GM21717 (cell line): ENCODE results near the gene MAGEA8.
"Not testable (repeated sequence)": the region's sequence is repeated elsewhere in the genome, so short reads cannot be mapped to it uniquely, and the experiment has no call there.

Source experiments
- ATAC-seq: cut with Tn5 transposase; IDR thresholded peaks from one replicate; pipeline ENCODE4 v1.9.1; 2021; ENCODE audit warnings: mild to moderate bottlenecking, moderate library complexity; ENCODE audit not compliant: unreplicated experiment

MAGEA8 gene

GRCh38 chrX:149903889-149904748 lies 23.1 kb downstream of the MAGEA8 start:
- peak; percentile 83 for ATAC-seq

GRCh38 chrX:149908308-149908707 lies 27.3 kb downstream of the MAGEA8 start:
- ATAC-seq, result peak; percentile 56

DNA sequence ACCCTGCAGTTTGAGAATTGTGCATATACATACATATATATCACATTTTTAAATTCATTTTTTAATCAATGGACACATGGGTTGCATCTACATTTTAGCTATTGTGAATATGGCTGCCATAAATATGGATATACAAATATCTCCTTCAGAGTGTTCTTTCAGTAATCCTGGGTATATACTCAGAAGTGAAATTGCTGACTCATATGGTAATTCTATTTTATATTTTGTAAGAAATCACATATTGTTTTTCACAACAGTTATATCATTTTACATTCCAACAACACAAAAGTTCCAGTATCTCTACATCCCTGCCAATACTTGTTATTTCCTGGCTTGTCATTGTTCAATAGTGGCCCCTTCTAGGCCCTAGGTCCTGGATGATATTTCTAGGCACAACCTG lies 27.7 kb downstream of the MAGEA8 start:
- no peak for ATAC-seq

- no peak for ATAC-seq
These were observed 28.6 kb downstream of the MAGEA8 start for GRCh38 chrX:149909324-149910177.

- no peak for ATAC-seq
These were observed 29.3 kb downstream of the MAGEA8 start for GRCh38 chrX:149910178-149910695.

DNA sequence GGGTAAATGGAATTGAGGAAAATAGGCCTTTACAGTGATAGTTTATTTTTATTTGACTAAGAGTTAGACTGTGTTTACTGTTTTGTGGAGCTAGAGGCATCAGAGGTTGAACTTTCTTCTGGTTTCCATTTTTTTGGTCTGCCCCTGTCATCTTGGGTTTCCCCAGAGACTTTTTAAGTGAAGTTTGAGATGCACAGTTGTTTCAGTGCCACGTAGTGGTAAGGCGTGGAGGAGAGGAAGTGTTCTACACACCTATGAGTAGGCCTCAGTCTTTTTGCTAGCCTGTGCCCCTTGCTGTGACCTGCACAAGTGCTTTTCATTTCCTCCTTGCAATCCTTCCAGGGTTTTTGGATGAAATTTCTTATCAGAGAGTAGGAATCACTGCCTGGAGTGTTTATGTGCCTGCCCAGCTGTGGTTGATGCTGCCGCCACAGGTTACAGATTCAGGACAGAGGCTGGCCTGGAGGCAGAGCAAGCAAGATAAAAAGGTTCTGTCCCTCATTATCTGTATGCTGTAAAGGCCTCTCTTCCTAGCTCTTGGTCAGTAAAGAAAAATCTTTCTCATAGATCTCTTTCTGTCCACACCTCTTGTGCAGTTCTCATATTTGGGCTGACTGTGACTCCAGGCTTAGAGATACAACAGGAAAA lies 35.9 kb downstream of the MAGEA8 start:
- ATAC-seq, result peak; percentile 75

GRCh38 chrX:149923836-149924235 lies 42.9 kb downstream of the MAGEA8 start:
- not testable (repeated sequence) for ATAC-seq

- ATAC-seq, result not testable (repeated sequence)
These were observed 43.5 kb downstream of the MAGEA8 start for GRCh38 chrX:149924434-149924833.

DNA sequence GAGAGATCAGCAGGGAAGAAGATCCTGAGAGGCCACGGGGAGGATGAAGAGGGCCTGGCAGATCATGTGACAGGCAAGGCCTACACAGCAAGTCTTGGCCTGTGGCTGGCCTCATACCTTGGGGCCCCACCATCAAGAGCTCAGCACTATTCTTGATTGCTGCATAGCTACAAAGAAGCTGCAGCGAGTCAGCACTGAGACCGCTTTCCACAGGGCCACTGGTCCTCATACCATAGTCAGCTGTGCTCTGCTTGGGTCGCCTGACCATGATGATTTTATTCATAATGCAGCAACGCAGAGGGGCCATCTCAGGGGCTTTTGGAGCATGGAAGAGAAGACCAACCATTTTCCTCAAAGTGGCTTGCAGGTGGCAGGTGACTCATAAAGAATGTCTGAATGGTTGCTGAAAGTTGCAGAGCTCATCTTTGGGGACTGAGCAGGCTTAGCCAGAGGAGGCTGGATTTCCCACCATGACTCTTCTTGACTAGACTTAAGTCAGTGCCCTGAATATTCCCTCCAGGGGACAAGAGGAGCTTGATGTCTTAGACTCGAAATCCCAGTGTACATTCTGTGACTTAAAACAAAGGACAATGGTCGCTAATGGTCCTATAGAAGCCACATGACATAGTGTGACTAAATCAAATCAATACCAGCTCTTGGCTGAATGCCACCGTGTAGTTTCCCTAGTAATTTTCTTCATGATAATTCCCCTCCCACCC lies 46.4 kb downstream of the MAGEA8 start:
- ATAC-seq, result peak; percentile 45

GRCh38 chrX:149927964-149928258 lies 46.9 kb downstream of the MAGEA8 start:
- peak; percentile 19 for ATAC-seq

DNA sequence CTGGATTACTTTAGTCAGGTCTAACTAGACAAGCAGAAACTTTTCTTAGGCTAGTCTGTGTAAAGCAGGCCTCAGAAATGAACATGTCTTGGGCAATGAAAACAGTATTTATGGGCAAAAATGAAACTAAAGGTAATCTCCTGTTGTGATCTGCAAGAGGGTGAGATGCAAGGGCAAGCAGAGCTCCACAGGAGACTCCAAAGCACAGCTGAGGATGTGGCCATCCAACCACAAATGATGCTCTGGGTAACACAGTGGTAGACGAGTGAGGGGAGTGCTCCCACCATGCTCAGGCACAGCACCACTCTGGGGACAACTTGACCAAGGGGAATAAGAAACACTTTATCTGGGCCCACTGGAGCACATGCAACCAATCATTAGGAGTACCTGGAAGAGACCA lies 47.7 kb downstream of the MAGEA8 start:
- ATAC-seq, result not testable (repeated sequence)

DNA sequence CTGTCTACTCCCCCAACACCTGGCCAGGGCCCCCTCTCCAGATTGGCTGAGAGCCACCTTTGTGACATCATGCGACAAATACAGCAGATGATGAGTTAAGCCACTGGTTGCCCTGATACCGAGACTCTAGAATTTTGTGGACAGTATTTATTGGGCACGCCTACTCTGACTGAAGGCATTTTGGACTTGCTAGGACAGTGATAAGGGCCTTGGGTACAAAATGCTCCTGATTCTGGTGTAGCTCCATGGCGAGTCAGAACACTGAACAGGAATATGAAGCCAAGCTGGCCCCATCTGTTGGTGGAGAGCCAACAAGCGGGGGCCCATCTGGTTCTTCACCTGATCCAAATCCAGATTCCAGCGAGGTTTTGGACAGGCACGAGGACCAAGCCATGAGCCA lies 48.4 kb downstream of the MAGEA8 start, which contains the start of gene HSFX4:
Gene HSFX4, plus strand, starts transcription at position 174 of the 400 bp plus-strand sequence. Its CDS starts 72 bp downstream, at position 246.
- not testable (repeated sequence) for ATAC-seq

- ATAC-seq, result not testable (repeated sequence)
These were observed 50.4 kb downstream of the MAGEA8 start for GRCh38 chrX:149931355-149931754.

DNA sequence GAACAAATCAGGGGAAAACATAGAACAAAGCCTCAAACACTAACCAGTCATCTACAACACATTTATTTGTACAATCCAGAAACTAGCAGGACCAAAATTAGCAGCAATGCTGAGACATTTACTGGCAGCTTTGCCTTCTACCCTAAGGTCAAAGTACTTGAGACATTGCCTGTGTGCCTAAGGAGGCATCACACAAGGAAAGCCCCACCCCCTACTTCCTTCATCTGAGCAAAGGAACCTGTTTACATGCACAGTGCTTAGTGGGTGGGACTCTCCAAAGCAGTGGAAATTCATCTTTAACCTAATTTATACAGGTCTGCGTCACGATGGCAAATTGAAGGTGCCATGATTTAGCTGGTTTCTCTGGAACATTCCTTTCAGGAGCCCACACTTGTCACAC lies 51.2 kb downstream of the MAGEA8 start:
- ATAC-seq, result not testable (repeated sequence)

DNA sequence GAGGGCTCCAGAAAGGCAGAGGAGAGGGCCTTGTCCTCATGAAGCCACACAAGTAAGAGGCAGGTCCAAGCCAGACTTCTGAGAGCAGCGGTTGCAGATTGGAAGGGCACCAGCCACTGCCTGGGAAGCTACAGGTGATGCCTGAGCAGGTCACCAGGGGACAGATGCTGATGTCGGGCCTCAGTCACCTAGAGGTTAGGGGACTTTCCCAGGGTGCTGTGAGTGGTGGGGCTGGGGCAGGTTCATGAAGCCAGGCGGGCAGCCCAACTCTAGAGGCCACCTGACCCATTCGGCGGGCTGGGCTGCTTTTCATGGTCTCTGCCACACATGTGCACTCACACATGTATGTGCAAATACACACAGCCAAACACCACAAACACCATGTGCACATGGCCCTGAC lies 52.0 kb downstream of the MAGEA8 start:
- not testable (repeated sequence) for ATAC-seq

DNA sequence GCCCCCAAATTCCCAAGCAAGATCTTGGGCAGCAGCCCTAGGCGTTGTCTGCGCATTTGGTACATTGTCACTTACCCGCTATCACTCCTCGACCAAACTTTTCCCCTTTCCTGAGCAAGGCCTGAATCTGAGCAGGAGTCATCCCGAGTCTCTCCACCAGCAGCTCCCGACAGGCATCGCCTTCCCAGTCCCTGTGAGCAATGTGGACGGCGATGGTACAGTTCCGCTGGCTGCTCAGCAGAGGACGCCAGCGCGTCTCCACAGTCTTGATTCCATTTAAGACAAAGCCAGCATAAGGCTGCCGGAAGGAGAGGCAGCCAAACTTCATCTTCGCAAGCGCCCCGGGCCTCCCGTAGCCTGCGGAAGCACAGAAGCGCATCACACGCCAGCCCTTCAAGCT lies 52.6 kb downstream of the MAGEA8 start:
- ATAC-seq, result not testable (repeated sequence)
